ENCODE data around the gene NAXD. TPM values are rescaled to one million over a fixed set of nuclear protein-coding genes. Genes with fewer than 3 reads are reported as not detected.

Gene NAXD
- total and polyA plus RNA-seq, 2 experiments from 2014 or later, result 16.9 to 18.5 TPM

DNA sequence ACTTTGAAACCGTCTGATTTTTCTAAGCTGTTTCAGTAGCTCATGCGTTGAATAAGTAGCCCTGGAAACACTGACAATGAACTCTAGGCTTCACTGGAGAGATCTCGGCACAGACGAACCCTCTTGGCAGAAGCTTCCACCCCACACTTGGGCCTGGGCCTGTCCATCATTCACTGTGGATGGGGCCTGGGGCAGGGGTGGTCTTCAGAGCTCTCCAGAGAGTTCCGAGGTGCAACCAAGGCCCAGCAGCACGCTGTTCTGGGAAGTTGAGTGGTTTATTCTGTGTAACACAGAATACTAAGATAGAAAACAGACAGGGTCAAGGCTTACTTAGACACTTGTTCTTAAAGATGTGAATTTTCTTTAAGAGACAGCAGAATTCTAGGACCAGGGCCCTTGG, 21.9 kb downstream of the NAXD start:
- no peak overlapping the region for H2AFZ ChIP-seq
- H3K4me2 ChIP-seq, result no peak overlapping the region
- H3K79me2 ChIP-seq (replicated peaks; ENCODE audit: insufficient read depth), result peaks cover 11% of the 10 kb centered on the region
- Mint-ChIP-seq H3K27ac (no peak overlapping the region), H3K4me3 (no peak overlapping the region), H3K9me3 (peaks cover under 1% of the 10 kb centered on the region; the same call in 2 of the 3 replicates), H3K27me3 (ENCODE audit: insufficient read depth, low read depth, poor library complexity) (peaks cover 2% of the 10 kb centered on the region), H3K36me3 (ENCODE audit: low read depth) (peaks cover 70% of the 10 kb centered on the region), H3K4me1 (no peaks in the 10 kb centered on the region; the same call in 2 of the 3 replicates)
- no peaks in the 10 kb centered on the region; the same call in 1 of the 2 replicates for H3F3A ChIP-seq (replicated peaks; ENCODE audit: low read depth)
- no peak overlapping the region for H3K27ac ChIP-seq (ENCODE audit: low read depth)
- DNase-seq (ENCODE audit: low spot score), result no peak
- no peaks in the 10 kb centered on the region for H3K27me3 ChIP-seq (ENCODE audit: insufficient read depth)
- TF ChIP-seq NANOG (IDR thresholded peaks at IDR 0.05; ENCODE audit: borderline replicate concordance) (no peak), STAT1 (IDR thresholded peaks at IDR 0.05; ENCODE audit: unreplicated experiment) (no peak), JUNB (IDR thresholded peaks at IDR 0.05; ENCODE audit: unreplicated experiment) (no peak), POLR2AphosphoS5 (IDR thresholded peaks at IDR 0.05; ENCODE audit: low read depth) (no peak), ZNF331 (CRISPR knock-in tag; IDR thresholded peaks at IDR 0.05; ENCODE audit: low read depth) (no peak), EZH2phosphoT487 (IDR thresholded peaks at IDR 0.05; ENCODE audit: unreplicated experiment) (no peak)
- TF ChIP-seq, protein P1, sequence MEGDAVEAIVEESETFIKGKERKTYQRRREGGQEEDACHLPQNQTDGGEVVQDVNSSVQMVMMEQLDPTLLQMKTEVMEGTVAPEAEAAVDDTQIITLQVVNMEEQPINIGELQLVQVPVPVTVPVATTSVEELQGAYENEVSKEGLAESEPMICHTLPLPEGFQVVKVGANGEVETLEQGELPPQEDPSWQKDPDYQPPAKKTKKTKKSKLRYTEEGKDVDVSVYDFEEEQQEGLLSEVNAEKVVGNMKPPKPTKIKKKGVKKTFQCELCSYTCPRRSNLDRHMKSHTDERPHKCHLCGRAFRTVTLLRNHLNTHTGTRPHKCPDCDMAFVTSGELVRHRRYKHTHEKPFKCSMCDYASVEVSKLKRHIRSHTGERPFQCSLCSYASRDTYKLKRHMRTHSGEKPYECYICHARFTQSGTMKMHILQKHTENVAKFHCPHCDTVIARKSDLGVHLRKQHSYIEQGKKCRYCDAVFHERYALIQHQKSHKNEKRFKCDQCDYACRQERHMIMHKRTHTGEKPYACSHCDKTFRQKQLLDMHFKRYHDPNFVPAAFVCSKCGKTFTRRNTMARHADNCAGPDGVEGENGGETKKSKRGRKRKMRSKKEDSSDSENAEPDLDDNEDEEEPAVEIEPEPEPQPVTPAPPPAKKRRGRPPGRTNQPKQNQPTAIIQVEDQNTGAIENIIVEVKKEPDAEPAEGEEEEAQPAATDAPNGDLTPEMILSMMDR (conservative IDR thresholded peaks at IDR 0.05; ENCODE audit: low read depth in 2 of 2), result no peak
- TF ChIP-seq, protein P2, sequence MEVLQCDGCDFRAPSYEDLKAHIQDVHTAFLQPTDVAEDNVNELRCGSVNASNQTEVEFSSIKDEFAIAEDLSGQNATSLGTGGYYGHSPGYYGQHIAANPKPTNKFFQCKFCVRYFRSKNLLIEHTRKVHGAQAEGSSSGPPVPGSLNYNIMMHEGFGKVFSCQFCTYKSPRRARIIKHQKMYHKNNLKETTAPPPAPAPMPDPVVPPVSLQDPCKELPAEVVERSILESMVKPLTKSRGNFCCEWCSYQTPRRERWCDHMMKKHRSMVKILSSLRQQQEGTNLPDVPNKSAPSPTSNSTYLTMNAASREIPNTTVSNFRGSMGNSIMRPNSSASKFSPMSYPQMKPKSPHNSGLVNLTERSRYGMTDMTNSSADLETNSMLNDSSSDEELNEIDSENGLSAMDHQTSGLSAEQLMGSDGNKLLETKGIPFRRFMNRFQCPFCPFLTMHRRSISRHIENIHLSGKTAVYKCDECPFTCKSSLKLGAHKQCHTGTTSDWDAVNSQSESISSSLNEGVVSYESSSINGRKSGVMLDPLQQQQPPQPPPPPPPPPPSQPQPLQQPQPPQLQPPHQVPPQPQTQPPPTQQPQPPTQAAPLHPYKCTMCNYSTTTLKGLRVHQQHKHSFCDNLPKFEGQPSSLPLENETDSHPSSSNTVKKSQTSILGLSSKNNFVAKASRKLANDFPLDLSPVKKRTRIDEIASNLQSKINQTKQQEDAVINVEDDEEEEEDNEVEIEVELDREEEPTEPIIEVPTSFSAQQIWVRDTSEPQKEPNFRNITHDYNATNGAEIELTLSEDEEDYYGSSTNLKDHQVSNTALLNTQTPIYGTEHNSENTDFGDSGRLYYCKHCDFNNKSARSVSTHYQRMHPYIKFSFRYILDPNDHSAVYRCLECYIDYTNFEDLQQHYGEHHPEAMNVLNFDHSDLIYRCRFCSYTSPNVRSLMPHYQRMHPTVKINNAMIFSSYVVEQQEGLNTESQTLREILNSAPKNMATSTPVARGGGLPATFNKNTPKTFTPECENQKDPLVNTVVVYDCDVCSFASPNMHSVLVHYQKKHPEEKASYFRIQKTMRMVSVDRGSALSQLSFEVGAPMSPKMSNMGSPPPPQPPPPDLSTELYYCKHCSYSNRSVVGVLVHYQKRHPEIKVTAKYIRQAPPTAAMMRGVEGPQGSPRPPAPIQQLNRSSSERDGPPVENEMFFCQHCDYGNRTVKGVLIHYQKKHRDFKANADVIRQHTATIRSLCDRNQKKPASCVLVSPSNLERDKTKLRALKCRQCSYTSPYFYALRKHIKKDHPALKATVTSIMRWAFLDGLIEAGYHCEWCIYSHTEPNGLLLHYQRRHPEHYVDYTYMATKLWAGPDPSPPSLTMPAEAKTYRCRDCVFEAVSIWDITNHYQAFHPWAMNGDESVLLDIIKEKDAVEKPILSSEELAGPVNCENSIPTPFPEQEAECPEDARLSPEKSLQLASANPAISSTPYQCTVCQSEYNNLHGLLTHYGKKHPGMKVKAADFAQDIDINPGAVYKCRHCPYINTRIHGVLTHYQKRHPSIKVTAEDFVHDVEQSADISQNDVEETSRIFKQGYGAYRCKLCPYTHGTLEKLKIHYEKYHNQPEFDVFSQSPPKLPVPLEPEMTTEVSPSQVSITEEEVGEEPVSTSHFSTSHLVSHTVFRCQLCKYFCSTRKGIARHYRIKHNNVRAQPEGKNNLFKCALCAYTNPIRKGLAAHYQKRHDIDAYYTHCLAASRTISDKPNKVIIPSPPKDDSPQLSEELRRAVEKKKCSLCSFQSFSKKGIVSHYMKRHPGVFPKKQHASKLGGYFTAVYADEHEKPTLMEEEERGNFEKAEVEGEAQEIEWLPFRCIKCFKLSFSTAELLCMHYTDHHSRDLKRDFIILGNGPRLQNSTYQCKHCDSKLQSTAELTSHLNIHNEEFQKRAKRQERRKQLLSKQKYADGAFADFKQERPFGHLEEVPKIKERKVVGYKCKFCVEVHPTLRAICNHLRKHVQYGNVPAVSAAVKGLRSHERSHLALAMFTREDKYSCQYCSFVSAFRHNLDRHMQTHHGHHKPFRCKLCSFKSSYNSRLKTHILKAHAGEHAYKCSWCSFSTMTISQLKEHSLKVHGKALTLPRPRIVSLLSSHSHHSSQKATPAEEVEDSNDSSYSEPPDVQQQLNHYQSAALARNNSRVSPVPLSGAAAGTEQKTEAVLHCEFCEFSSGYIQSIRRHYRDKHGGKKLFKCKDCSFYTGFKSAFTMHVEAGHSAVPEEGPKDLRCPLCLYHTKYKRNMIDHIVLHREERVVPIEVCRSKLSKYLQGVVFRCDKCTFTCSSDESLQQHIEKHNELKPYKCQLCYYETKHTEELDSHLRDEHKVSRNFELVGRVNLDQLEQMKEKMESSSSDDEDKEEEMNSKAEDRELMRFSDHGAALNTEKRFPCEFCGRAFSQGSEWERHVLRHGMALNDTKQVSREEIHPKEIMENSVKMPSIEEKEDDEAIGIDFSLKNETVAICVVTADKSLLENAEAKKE (CRISPR knock-in tag; IDR thresholded peaks at IDR 0.05), result no peak
- no peak overlapping the region for H3K4me3 ChIP-seq
- no peak for ATAC-seq
- peaks cover 17% of the 10 kb centered on the region; the same call in 1 of the 2 replicates for H3K36me3 ChIP-seq (ENCODE audit: insufficient read depth)
- H4K20me1 ChIP-seq (replicated peaks; ENCODE audit: insufficient read depth), result 0 out of 2 replicates have a peak, but pooled peaks cover 6% of the 10 kb centered on the region
- H3K4me1 ChIP-seq (ENCODE audit: insufficient read depth), result no peaks in the 10 kb centered on the region
- H3K9me2 ChIP-seq (ENCODE audit: insufficient read depth), result no peaks in the 10 kb centered on the region

Measured in GM23338 (cell line).